ENCODE measurements around the gene AACS. TPM values are rescaled to one million over a fixed set of nuclear protein-coding genes. Genes with fewer than 3 reads are reported as not detected.
"Not testable (repeated sequence)": the region's sequence is repeated elsewhere in the genome, so short reads cannot be mapped to it uniquely, and the experiment has no call there.

The AACS gene
- total RNA-seq, 3 donors from 2014 or later (not counting 1 experiment from before 2014, with no cell fraction given) = 14.6 to 20.4 (median 18.1) TPM

- Histone ChIP-seq H3K27ac (ENCODE audit: low read length) (no peak overlapping the region), H3K4me3 (ENCODE audit: low read length) (no peak overlapping the region), H3K27me3 (ENCODE audit: control insufficient read depth, insufficient read depth, low read length) (no peaks in the 10 kb centered on the region), H3K36me3 (ENCODE audit: control insufficient read depth, insufficient read depth, low read length) (no peaks in the 10 kb centered on the region), H3K9me3 (ENCODE audit: control insufficient read depth, insufficient read depth, low read length) (no peaks in the 10 kb centered on the region), H3K4me1 (ENCODE audit: control insufficient read depth, insufficient read depth, low read length) (peaks cover 11% of the 10 kb centered on the region)
- WGBS (ENCODE audit: insufficient coverage) = no CpG with 5 or more reads among the region's 3 CpGs
- Mint-ChIP-seq H3K36me3 (no peaks in the 10 kb centered on the region), H3K27ac (no peak overlapping the region), H3K27me3 (ENCODE audit: low read depth in 2 of 2) (peaks cover 0 to 7% of the 10 kb centered on the region in 2 donors), H3K9me3 (no peaks in the 10 kb centered on the region), H3K4me3 (no peak overlapping the region), H3K4me1 (peaks cover 0 to 13% of the 10 kb centered on the region in 2 donors)
- TF ChIP-seq CTCF (IDR thresholded peaks at IDR 0.05) = no peak
- intact Hi-C loops (cut with micrococcal nuclease) = no loop called here
- no peak for ATAC-seq
- DNase-seq = no peak
These were observed 4.0 kb upstream of the AACS start for GRCh38 chr12:125061229-125061628.

DNA sequence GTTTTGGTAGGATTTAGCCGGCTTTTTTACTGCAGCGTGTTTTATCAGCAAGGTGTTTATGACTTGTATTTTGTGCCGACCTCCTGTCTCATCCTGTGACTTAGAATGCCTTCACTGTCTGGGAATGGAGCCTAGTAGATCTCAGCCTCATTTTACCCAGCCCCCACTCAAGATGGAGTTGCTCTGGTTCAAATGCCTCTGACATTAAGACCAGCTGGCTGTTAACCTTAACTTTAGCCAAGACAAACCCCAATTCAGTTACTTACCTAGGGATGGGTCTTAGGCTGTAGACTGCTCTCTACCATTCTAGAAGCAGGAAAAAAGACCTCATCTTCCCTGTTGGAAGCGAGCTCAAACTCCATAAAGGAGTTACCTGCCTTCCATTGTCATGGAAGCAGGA lies 1.7 kb upstream of the AACS start:
- H3K27ac ChIP-seq (ENCODE audit: low read length); H3K9me3 ChIP-seq (ENCODE audit: control insufficient read depth, insufficient read depth, low read length); DNase-seq; intact Hi-C loops (cut with micrococcal nuclease); H3K4me3 ChIP-seq (ENCODE audit: low read length); H3K9me3 Mint-ChIP-seq; H3K36me3 Mint-ChIP-seq; ATAC-seq; H3K36me3 ChIP-seq (ENCODE audit: control insufficient read depth, insufficient read depth, low read length); H3K27ac Mint-ChIP-seq; H3K27me3 ChIP-seq (ENCODE audit: control insufficient read depth, insufficient read depth, low read length); H3K27me3 Mint-ChIP-seq (ENCODE audit: low read depth in 2 of 2): not testable (repeated sequence)
- Mint-ChIP-seq H3K4me3 (peak overlapping the region; percentile 28), H3K4me1 (peaks cover 8 to 23% of the 10 kb centered on the region in 2 donors)
- 91% methylated on average over 4 of the region's 4 CpGs for WGBS (ENCODE audit: insufficient coverage)
- peaks cover 12% of the 10 kb centered on the region for H3K4me1 ChIP-seq (ENCODE audit: control insufficient read depth, insufficient read depth, low read length)

- intact Hi-C loops (cut with micrococcal nuclease) = loop anchor here (2.0 kb wide), 1 partner anchor 72 kb away; the partner anchor contains the start of gene BRI3BP
- 61% methylated on average over 5 of the region's 5 CpGs for WGBS (ENCODE audit: insufficient coverage)
- Histone ChIP-seq H3K9me3 (ENCODE audit: control insufficient read depth, insufficient read depth, low read length) (no peaks in the 10 kb centered on the region), H3K4me1 (ENCODE audit: control insufficient read depth, insufficient read depth, low read length) (peaks cover 12% of the 10 kb centered on the region), H3K27me3 (ENCODE audit: control insufficient read depth, insufficient read depth, low read length) (no peaks in the 10 kb centered on the region), H3K27ac (ENCODE audit: low read length) (no peak overlapping the region), H3K36me3 (ENCODE audit: control insufficient read depth, insufficient read depth, low read length) (no peaks in the 10 kb centered on the region), H3K4me3 (ENCODE audit: low read length) (peak overlapping the region; percentile 55)
- Mint-ChIP-seq H3K4me3 (peak overlapping the region; percentile 89), H3K36me3 (no peaks in the 10 kb centered on the region), H3K27ac (peak overlapping the region in 1 of 2 donors; percentile 78), H3K27me3 (ENCODE audit: low read depth in 2 of 2) (peaks cover 0 to 7% of the 10 kb centered on the region in 2 donors), H3K4me1 (peaks cover 8 to 23% of the 10 kb centered on the region in 2 donors), H3K9me3 (no peaks in the 10 kb centered on the region)
- ATAC-seq (no peak), DNase-seq (no peak)
- TF ChIP-seq CTCF (IDR thresholded peaks at IDR 0.05) = no peak
These were observed 743 bp upstream of the AACS start for GRCh38 chr12:125064492-125064891.

- WGBS (ENCODE audit: insufficient coverage) = 60% methylated on average over 18 of the region's 18 CpGs
- no peaks in the 10 kb centered on the region for H3K36me3 Mint-ChIP-seq
- peaks cover 8 to 23% of the 10 kb centered on the region in 2 donors for H3K4me1 Mint-ChIP-seq
- DNase-seq = no peak
- intact Hi-C loops (cut with micrococcal nuclease) = loop anchor here (1.0 to 2.0 kb wide), 2 partner anchors 17 to 73 kb away; partner anchors contain the start of gene BRI3BP
- H3K27me3 ChIP-seq (ENCODE audit: control insufficient read depth, insufficient read depth, low read length) = no peaks in the 10 kb centered on the region
- H3K9me3 Mint-ChIP-seq = no peaks in the 10 kb centered on the region
- no peak for ATAC-seq
- peak overlapping the region in 1 of 2 donors; percentile 78 for H3K27ac Mint-ChIP-seq
- H3K36me3 ChIP-seq (ENCODE audit: control insufficient read depth, insufficient read depth, low read length) = no peaks in the 10 kb centered on the region
- peaks cover 12% of the 10 kb centered on the region for H3K4me1 ChIP-seq (ENCODE audit: control insufficient read depth, insufficient read depth, low read length)
- H3K27me3 Mint-ChIP-seq (ENCODE audit: low read depth in 2 of 2) = peaks cover 0 to 7% of the 10 kb centered on the region in 2 donors
- no peak for TF ChIP-seq CTCF (IDR thresholded peaks at IDR 0.05)
- no peaks in the 10 kb centered on the region for H3K9me3 ChIP-seq (ENCODE audit: control insufficient read depth, insufficient read depth, low read length)
- H3K27ac ChIP-seq (ENCODE audit: low read length) = no peak overlapping the region
- peak overlapping the region; percentile 35 for H3K4me3 ChIP-seq (ENCODE audit: low read length)
- peak overlapping the region; percentile 89 for H3K4me3 Mint-ChIP-seq
These were observed 810 bp downstream of the AACS start for GRCh38 chr12:125065919-125066570.

Measured in natural killer cell (primary cell).